Right lobe of liver (tissue), 6 donors: Measurements from ENCODE around the gene CBLC. TPM values are rescaled to one million over a fixed set of nuclear protein-coding genes. Genes with fewer than 3 reads are reported as not detected.
A peak's percentile ranks its signal among the peaks of the same experiment; 100 is the strongest.

Experiments used
- ATAC-seq, 4 donors: fragments of 200-7000 bp; cut with Tn5 transposase; one replicate each; pipeline ENCODE4 v1.9.1; 2020; ENCODE audit warnings: mild to moderate bottlenecking in 4 of 4, moderate library complexity in 4 of 4
- DNase-seq, 3 donors: peaks; one replicate each; pipeline ENCODE4 v3.0.0-alpha.2; 2020
- H3K27ac ChIP-seq, 3 donors: fragments of 200-600 bp; one replicate each; pipeline ENCODE4 v1.8.0; 2022
- H3K27me3 ChIP-seq, 2 donors: fragments of 200-600 bp; one replicate each; pipeline ENCODE4 v1.8.0; 2022
- H3K36me3 ChIP-seq, 4 donors: fragments of 200-600 bp; sonication (generic) in 1 of 4; one replicate each; pipeline versions ENCODE4 v1.5.1 to v1.8.0; 2017 to 2022; ENCODE audit warnings: control low read depth in 1 of 4
- H3K4me1 ChIP-seq, 4 donors: fragments of 200-600 bp; sonication (generic) in 1 of 4; one replicate each; pipeline versions ENCODE4 v1.5.1 to v1.8.0; 2017 to 2022; ENCODE audit warnings: control low read depth in 1 of 4
- H3K4me3 ChIP-seq, 3 donors: fragments of 200-600 bp; one replicate each; pipeline ENCODE4 v1.8.0; 2022
- H3K9me3 ChIP-seq, 4 donors: fragments of 200-600 bp; sonication (generic) in 1 of 4; one replicate each; pipeline versions ENCODE4 v1.5.1 to v1.8.0; 2017 to 2022; ENCODE audit warnings: control low read depth in 1 of 4
- CTCF ChIP-seq, 4 donors: fragments of 200-600 bp in 3 of 4; fragments of 450-650 bp in 1 of 4; IDR thresholded peaks; one replicate each; pipeline versions ENCODE4 v1.5.1 to v1.8.0; 2016 to 2022; ENCODE audit warnings: antibody characterized with exemption in 4 of 4, mild to moderate bottlenecking in 2 of 4
- POLR2A ChIP-seq: fragments of 450-650 bp; IDR thresholded peaks from one replicate; pipeline ENCODE4 v1.6.1; 2017; ENCODE audit warnings: antibody characterized with exemption, mild to moderate bottlenecking
- WGBS: methylation state at CpG from one replicate; pipeline ENCODE4 v1.1.6; 2018; ENCODE audit warnings: low coverage, low lambda C conversion rate; ENCODE audit not compliant: insufficient coverage; ENCODE audit errors: missing lambda C conversion rate; 5-methylcytosine and 5-hydroxymethylcytosine counted together
- intact Hi-C, 2 donors: fragments of 100-400 bp; cut with DNase I; formaldehyde crosslinking; loops; one replicate each; pipeline versions ENCODE4 v1.11.2 to v1.14.1; 2022
- total RNA-seq, 6 experiments: library from RNA; depleted of rRNA in 2 of 6; stranded (reverse); fragments of >200 nt in 2 of 6; fragmentation: NEBNext Ultra II Directional in 3 of 6; extraction: Animal tissue kit (Norgen Biotek cat#: 25700) in 3 of 6; gene quantifications; one replicate each; pipeline versions ENCODE4 v1.1.0 to v1.2.4, GENCODE V29; 2016 to 2023
- donor health status: DM: no; HTN: yes; CAD: no.
- donor health status: DM: no; HTN: no; CAD: no.
- donor health status: DM: no; HTN: no; CAD: no.
- donor health status: DM: no; HTN: yes; CAD: no.
- donor health status: DM: no; HTN: yes; CAD: no.

Gene CBLC
- total RNA-seq, 6 experiments from 2014 or later: 9.8 to 19.4 (median 15.6) TPM

GRCh38 chr19:44753932-44754749, 23.5 kb upstream of the CBLC start:
- H3K4me1 ChIP-seq: peaks cover 0 to 57% (median 17%) of the 10 kb centered on the region in 4 donors
- H3K27ac ChIP-seq: peak overlapping the region; percentile 81 to 98 (median 92)
- DNase-seq: peak; percentile 96 to 98 (median 97)
- no peaks in the 10 kb centered on the region for H3K9me3 ChIP-seq
- peaks cover 0 to 43% (median 20%) of the 10 kb centered on the region in 4 donors for H3K36me3 ChIP-seq
- WGBS: 1% methylated on average over 16 of the region's 33 CpGs
- intact Hi-C loops: loop anchor here in 1 of 2 donors (10.0 kb wide), 1 partner anchor 69 kb away; no protein-coding TSS in a partner anchor
- H3K27me3 ChIP-seq: no peaks in the 10 kb centered on the region
- TF ChIP-seq POLR2A (peak; percentile 79), CTCF (IDR thresholded peaks at IDR 0.05) (no peak)
- peak; percentile 64 to 75 (median 74) for ATAC-seq
- peak overlapping the region; percentile 25 to 72 (median 55) for H3K4me3 ChIP-seq

DNA sequence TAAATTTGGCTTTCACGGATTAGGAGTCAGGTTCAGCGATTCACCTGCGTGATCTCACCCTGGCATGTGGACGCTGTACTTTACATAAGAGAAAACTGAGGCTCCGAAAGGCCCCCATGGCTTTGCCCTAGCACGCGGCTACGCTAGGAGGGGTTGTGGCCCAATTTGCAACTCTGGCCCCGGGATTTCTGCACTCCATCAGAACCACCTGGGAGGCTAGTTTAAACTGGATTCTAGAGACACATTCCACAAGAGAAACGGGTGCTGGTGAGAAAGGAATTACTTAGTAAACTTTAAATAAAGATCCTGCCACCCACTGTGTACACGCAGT, 23.0 kb upstream of the CBLC start:
- H3K4me1 ChIP-seq: peaks cover 0 to 55% (median 17%) of the 10 kb centered on the region in 4 donors
- WGBS: 15% methylated on average over 10 of the region's 11 CpGs
- DNase-seq: no peak

DNA sequence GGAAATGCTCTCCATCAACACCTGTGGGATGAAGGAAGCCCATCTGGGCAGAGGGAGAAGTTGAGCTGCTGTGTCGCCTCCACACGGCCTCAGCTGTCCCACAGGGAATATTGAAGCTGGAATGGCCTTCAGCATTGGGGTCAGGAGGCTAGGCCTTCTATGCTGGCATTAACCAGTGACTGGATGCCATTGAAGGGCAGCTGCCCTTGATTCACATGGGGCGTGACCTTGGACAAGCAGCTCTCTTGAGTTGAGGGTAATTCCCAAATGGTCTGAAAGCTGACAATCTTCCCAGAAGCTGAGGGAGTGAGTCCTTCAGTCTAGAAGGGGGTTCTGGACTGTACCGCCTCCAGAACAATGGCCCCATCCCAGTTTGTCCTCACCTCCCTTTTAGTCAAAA, 22.5 kb upstream of the CBLC start:
- H3K27ac ChIP-seq: peak overlapping the region; percentile 81 to 98 (median 92)
- 40% methylated on average over 3 of the region's 4 CpGs for WGBS
- peak overlapping the region in 2 of 3 donors; percentile 55 to 72 for H3K4me3 ChIP-seq
- H3K27me3 ChIP-seq: no peaks in the 10 kb centered on the region
- TF ChIP-seq POLR2A (no peak), CTCF (IDR thresholded peaks at IDR 0.05) (no peak)
- intact Hi-C loops: loop anchor here in 1 of 2 donors (10.0 kb wide), 1 partner anchor 70 kb away; no protein-coding TSS in a partner anchor
- peak in 1 of 4 donors; percentile 8 for ATAC-seq
- no peak for DNase-seq
- H3K4me1 ChIP-seq: peaks cover 0 to 50% (median 17%) of the 10 kb centered on the region in 4 donors
- H3K36me3 ChIP-seq: peaks cover 0 to 53% (median 25%) of the 10 kb centered on the region in 4 donors
- H3K9me3 ChIP-seq: no peaks in the 10 kb centered on the region

More for the DNA sequence above, 23.0 kb upstream of the CBLC start:
- TF ChIP-seq CTCF (IDR thresholded peaks at IDR 0.05): no peak
- TF ChIP-seq POLR2A: no peak
- Histone ChIP-seq H3K36me3 (peaks cover 0 to 48% (median 22%) of the 10 kb centered on the region in 4 donors), H3K27me3 (no peaks in the 10 kb centered on the region), H3K9me3 (no peaks in the 10 kb centered on the region), H3K4me3 (peak overlapping the region in 2 of 3 donors; percentile 55 to 72), H3K27ac (peak overlapping the region; percentile 81 to 98 (median 92))
- no peak for ATAC-seq
- intact Hi-C loops: loop anchor here in 1 of 2 donors (10.0 kb wide), 1 partner anchor 70 kb away; no protein-coding TSS in a partner anchor

- Histone ChIP-seq H3K9me3 (no peaks in the 10 kb centered on the region), H3K27ac (peak overlapping the region in 1 of 3 donors; percentile 98), H3K4me1 (peaks cover 0 to 41% (median 17%) of the 10 kb centered on the region in 4 donors), H3K27me3 (no peaks in the 10 kb centered on the region), H3K36me3 (peaks cover 0 to 60% (median 26%) of the 10 kb centered on the region in 4 donors), H3K4me3 (no peak overlapping the region)
- intact Hi-C loops: loop anchor here in 1 of 2 donors (10.0 kb wide), 1 partner anchor 71 kb away; no protein-coding TSS in a partner anchor
- ATAC-seq (peak in 2 of 4 donors; percentile 0), DNase-seq (peak in 1 of 3 donors; percentile 66)
- TF ChIP-seq POLR2A: peak; percentile 5
- TF ChIP-seq CTCF (IDR thresholded peaks at IDR 0.05): no peak
- 33% methylated on average over 1 of the region's 7 CpGs for WGBS
These were observed 21.6 kb upstream of the CBLC start for GRCh38 chr19:44756089-44756562.
